Left lung (tissue), 14 donors: ENCODE results near the gene DMRTA2. TPM values are rescaled to one million over a fixed set of nuclear protein-coding genes. Genes with fewer than 3 reads are reported as not detected.

ENCODE experiments used
- ATAC-seq: fragments of 200-7000 bp; cut with Tn5 transposase; one replicate; pipeline ENCODE4 v1.9.1; 2020; ENCODE audit warnings: moderate library complexity
- DNase-seq, 4 donors: peaks; one replicate each; pipeline ENCODE4 v3.0.0-alpha.2; 2013 to 2020
- H3K27ac ChIP-seq, 2 donors: fragments of 200-600 bp; sonication (generic) in 1 of 2; one replicate each; pipeline versions ENCODE4 v1.5.0 to v1.8.0; 2020 to 2021
- H3K27me3 ChIP-seq, 2 donors: fragments of 200-600 bp; sonication (generic) in 1 of 2; one replicate each; pipeline versions ENCODE4 v1.5.0 to v1.8.0; 2020 to 2021
- H3K36me3 ChIP-seq, 2 donors: fragments of 200-600 bp; sonication (generic) in 1 of 2; one replicate each; pipeline versions ENCODE4 v1.5.0 to v1.8.0; 2020 to 2021
- H3K4me1 ChIP-seq, 2 donors: fragments of 200-600 bp; one replicate each; pipeline ENCODE4 v1.8.0; 2021
- H3K4me3 ChIP-seq, 2 donors: fragments of 200-600 bp; sonication (generic) in 1 of 2; one replicate each; pipeline versions ENCODE4 v1.5.0 to v1.8.0; 2020 to 2021; ENCODE audit warnings: mild to moderate bottlenecking in 1 of 2
- H3K9me3 ChIP-seq, 2 donors: fragments of 200-600 bp; sonication (generic) in 1 of 2; one replicate each; pipeline versions ENCODE4 v1.5.0 to v1.8.0; 2020 to 2021
- intact Hi-C, 2 donors: fragments of 100-400 bp; cut with DNase I; formaldehyde crosslinking; loops; one replicate each; pipeline versions ENCODE4 v1.11.2 to v1.14.2; 2022
- long read RNA-seq, 12 donors: library from polyadenylated mRNA in 2 of 12; unstranded in 2 of 12; transcript quantifications; one replicate each; pipeline ENCODE4 v2.0.0 and lab custom pipeline, GENCODE V29; 2019 to 2026
- polyA plus RNA-seq, 6 donors: library from polyadenylated mRNA; unstranded; fragments of 120-200 nt; gene quantifications; one replicate each; pipeline ENCODE4 v1.2.1, GENCODE V29; 2013; ENCODE audit not compliant: insufficient read length in 6 of 6
- total RNA-seq, 2 donors: library from RNA; stranded (reverse); fragmentation: NEBNext Ultra II Directional; extraction: Animal tissue kit (Norgen Biotek cat#: 25700); gene quantifications; one replicate each; pipeline ENCODE4 v1.2.1, GENCODE V29; 2021
- TF ChIP-seq, protein P1 (sequence below), 2 donors: fragments of 200-600 bp; sonication (generic) in 1 of 2; IDR thresholded peaks; one replicate each; pipeline versions ENCODE4 v1.5.0 to v1.8.0; 2021; ENCODE audit warnings: antibody characterized with exemption in 2 of 2
- donor health status: DM: no; HTN: yes; CAD: no.
- donor health status: DM: no; HTN: no; CAD: no.

Gene DMRTA2
- total RNA-seq = not detected
- under 1 TPM in 2 of 6 donors, not detected in 4; 0.05 to 0.06 TPM for polyA plus RNA-seq
- long read RNA-seq, donor 1, partial matches to known transcripts = 0 of 1 reads
- long read RNA-seq, donor 1, other reads (novel, unspliced or antisense) = 0 of 1 reads
- long read RNA-seq, donor 2 = 0 reads
- long read RNA-seq, donor 3 = 0 reads
- long read RNA-seq, donor 4 = 0 reads
- long read RNA-seq, donor 5 = 0 reads
- long read RNA-seq, donor 6 = 0 reads
- long read RNA-seq, donor 7 = 0 reads
- long read RNA-seq, donor 8 = 0 reads
- long read RNA-seq, donor 9 = 0 reads
- long read RNA-seq, donor 10 = 0 reads
- long read RNA-seq, donor 11 = 0 reads
- long read RNA-seq, donor 12 = 0 reads

DNA sequence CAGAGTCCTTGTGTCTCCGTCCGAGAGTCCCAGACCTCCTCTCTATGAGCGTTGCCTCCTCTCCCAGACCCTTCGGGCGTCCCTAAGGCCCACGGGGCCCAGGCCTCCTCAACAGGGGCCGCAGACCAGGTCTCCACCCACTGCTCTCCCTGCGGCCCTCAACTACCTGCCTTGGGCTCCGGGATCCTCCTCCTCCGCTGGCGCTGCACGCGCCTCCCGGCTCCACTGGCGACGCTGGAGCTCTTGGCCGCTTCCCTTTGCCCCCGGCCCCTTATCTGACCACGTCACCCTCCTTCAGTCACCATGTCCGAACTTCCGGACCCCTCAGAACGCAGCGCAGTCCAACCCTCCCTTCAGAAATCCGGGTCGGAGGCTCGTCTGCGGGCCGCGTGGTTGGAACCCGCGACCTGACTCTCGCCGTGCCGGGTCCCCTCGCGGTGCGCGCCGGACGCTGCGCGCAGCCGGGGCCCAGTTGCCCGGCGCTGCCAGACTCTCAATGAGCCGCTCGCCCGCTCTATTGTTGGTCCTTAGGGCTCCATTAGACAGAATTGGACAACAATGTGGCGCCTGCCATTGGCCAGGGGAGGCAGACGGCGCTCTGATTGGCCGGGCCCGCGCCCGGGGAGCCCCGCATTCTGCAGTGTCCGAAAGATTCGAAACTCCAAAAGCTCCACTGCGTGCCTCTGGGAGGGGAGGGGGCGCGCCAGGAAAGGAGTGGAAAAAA, at the start of gene DMRTA2:
Gene DMRTA2 (minus strand): TSS at position 498 of the 724 bp plus-strand sequence. CDS start 1,907 bp downstream, outside the sequence.
- DNase-seq (no peak), ATAC-seq (peak; percentile 65)
- H3K4me1 ChIP-seq = peaks cover 16 to 77% of the 10 kb centered on the region in 2 donors
- H3K9me3 ChIP-seq = no peaks in the 10 kb centered on the region
- TF ChIP-seq, protein P1, sequence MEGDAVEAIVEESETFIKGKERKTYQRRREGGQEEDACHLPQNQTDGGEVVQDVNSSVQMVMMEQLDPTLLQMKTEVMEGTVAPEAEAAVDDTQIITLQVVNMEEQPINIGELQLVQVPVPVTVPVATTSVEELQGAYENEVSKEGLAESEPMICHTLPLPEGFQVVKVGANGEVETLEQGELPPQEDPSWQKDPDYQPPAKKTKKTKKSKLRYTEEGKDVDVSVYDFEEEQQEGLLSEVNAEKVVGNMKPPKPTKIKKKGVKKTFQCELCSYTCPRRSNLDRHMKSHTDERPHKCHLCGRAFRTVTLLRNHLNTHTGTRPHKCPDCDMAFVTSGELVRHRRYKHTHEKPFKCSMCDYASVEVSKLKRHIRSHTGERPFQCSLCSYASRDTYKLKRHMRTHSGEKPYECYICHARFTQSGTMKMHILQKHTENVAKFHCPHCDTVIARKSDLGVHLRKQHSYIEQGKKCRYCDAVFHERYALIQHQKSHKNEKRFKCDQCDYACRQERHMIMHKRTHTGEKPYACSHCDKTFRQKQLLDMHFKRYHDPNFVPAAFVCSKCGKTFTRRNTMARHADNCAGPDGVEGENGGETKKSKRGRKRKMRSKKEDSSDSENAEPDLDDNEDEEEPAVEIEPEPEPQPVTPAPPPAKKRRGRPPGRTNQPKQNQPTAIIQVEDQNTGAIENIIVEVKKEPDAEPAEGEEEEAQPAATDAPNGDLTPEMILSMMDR (IDR thresholded peaks at IDR 0.05) = no peak
- no peak within 1 kb of the TSS for H3K27ac ChIP-seq
- H3K36me3 ChIP-seq = no peaks in the 10 kb centered on the region
- intact Hi-C loops = no loop called here
- H3K27me3 ChIP-seq = peaks cover 99 to 100% of the 10 kb centered on the region in 2 donors
- peak within 1 kb of the TSS in 1 of 2 donors; percentile 26 for H3K4me3 ChIP-seq

DNA sequence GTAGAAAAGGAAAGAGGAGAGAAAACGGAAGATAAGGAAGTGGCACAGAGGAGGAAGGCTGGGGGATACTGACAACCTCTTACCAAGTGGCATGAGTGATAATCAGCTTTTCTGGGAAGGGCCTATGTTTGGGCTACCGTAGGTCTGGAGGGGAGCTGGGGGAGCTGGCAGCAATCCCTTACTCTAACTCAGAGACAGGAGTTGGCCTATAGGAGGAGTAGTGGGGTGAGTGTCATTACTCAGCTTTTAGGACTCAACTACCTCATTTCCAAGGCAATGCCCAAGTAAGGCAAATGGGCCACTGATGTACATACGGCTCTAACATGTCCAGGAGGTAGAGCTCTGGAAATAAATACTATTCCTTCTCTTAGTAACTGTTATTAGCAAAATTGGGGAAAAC, 48.7 kb upstream of the DMRTA2 start:
- TF ChIP-seq, protein P1 (IDR thresholded peaks at IDR 0.05) = no peak
- no peaks in the 10 kb centered on the region for H3K9me3 ChIP-seq
- intact Hi-C loops = no loop called here
- H3K27me3 ChIP-seq = no peaks in the 10 kb centered on the region
- H3K27ac ChIP-seq = no peak overlapping the region
- H3K36me3 ChIP-seq = peaks cover 0 to 36% of the 10 kb centered on the region in 2 donors
- DNase-seq = no peak
- no peak overlapping the region for H3K4me3 ChIP-seq
- no peaks in the 10 kb centered on the region for H3K4me1 ChIP-seq
- no peak for ATAC-seq

DNA sequence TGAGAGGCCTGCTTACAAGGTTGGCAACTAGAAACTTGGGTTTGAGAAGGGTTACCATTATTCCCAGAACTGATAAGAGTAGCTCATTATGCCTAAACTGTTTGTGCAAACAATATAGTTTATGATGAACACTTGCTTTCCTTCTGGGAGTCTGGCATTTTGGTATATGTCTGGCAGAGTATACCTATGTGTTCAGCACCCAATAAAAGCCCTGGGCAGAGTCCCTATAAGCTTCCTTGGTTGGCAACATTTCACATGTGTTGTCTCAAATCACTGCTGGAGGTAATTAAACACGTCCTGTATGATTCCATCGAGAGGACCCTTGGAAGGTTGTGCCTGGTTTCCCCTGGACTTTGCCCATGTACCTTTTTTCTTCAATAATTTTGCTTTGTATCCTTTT, 39.7 kb upstream of the DMRTA2 start:
- TF ChIP-seq, protein P1 (IDR thresholded peaks at IDR 0.05) = no peak
- DNase-seq = no peak
- no peaks in the 10 kb centered on the region for H3K9me3 ChIP-seq
- no peaks in the 10 kb centered on the region for H3K27me3 ChIP-seq
- intact Hi-C loops = no loop called here
- H3K4me1 ChIP-seq = peaks cover 0 to 8% of the 10 kb centered on the region in 2 donors
- no peak for ATAC-seq
- no peak overlapping the region for H3K4me3 ChIP-seq
- H3K36me3 ChIP-seq = peaks cover 0 to 3% of the 10 kb centered on the region in 2 donors
- no peak overlapping the region for H3K27ac ChIP-seq

DNA sequence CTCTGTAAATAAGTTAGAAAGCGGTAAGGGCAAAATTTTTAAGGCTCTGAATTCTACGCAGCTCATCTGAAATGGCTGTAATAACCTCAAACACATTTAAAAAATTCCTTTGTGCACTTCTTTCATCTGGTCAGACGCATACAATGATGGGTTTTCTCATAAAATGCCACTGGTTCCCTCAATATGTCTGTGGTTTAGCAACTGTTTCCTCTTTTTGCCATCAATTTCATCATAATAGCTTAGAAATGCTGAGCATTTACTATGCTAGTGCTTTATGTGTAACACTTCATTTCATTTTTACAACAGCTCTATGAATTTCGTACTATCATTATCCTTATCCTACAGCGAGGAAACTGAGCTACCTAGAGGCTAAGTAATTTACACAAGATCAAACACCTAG, 35.3 kb upstream of the DMRTA2 start:
- DNase-seq (no peak), ATAC-seq (no peak)
- H3K4me3 ChIP-seq = no peak overlapping the region
- peaks cover 0 to 8% of the 10 kb centered on the region in 2 donors for H3K4me1 ChIP-seq
- H3K27me3 ChIP-seq = no peaks in the 10 kb centered on the region
- H3K27ac ChIP-seq = no peak overlapping the region
- TF ChIP-seq, protein P1 (IDR thresholded peaks at IDR 0.05) = no peak
- H3K36me3 ChIP-seq = peaks cover 0 to 6% of the 10 kb centered on the region in 2 donors
- intact Hi-C loops = loop anchor here in 1 of 2 donors (5.0 kb wide), 1 partner anchor 34 kb away; no protein-coding TSS in a partner anchor
- H3K9me3 ChIP-seq = no peaks in the 10 kb centered on the region

DNA sequence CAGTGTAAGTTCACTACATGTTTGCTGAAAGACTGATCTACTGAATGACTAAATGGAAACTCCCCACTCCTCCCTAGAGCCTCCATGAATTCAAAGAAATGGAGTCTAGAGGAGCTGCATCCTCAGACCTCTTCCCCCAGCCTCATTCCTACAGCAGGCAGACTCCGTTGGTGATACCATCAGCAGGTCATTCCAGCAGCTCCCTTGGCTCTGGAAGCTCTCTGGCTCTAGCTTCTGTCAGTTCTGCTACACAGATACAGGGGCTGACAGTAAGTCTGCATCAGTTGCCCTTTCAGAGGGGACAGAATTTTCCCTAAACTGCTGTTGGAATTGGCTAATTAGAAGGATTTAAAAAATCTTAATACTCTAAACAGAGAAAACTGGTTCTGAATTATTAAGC, 31.7 kb upstream of the DMRTA2 start:
- DNase-seq = no peak
- Histone ChIP-seq H3K27me3 (no peaks in the 10 kb centered on the region), H3K36me3 (peaks cover 0 to 4% of the 10 kb centered on the region in 2 donors), H3K4me1 (peaks cover 0 to 8% of the 10 kb centered on the region in 2 donors), H3K9me3 (no peaks in the 10 kb centered on the region), H3K4me3 (no peak overlapping the region), H3K27ac (no peak overlapping the region)
- intact Hi-C loops = loop anchor here in 1 of 2 donors (5.0 kb wide), 1 partner anchor 37 kb away; no protein-coding TSS in a partner anchor
- TF ChIP-seq, protein P1 (IDR thresholded peaks at IDR 0.05) = no peak
- ATAC-seq = no peak
